K562 (cell line): ENCODE results near the gene ANGEL2. TPM values are rescaled to one million over a fixed set of nuclear protein-coding genes. Genes with fewer than 3 reads are reported as not detected.

Source experiments
- CC2D1A ChIP-seq: fragments of 450-650 bp; IDR thresholded peaks from 2 replicates; pipeline ENCODE4 v1.6.1; 2017; ENCODE audit warnings: mild to moderate bottlenecking
- CHD4 ChIP-seq: fragments of 200-600 bp; sonication (generic); IDR thresholded peaks from 3 replicates; pipeline ENCODE4 v1.6.1; 2012; ENCODE audit warnings: low read depth, mild to moderate bottlenecking, mixed read lengths, low read length, inconsistent platforms; ENCODE audit not compliant: insufficient read depth, insufficient replicate concordance, poor library complexity, severe bottlenecking
- CREB3L1 ChIP-seq: fragments of 450-650 bp; IDR thresholded peaks from 2 replicates; pipeline ENCODE4 v1.6.1; 2014; ENCODE audit warnings: low read depth, mild to moderate bottlenecking, moderate library complexity, borderline replicate concordance
- DMBX1 ChIP-seq: fragments of 250-450 bp; sonication (Bioruptor Pico); IDR thresholded peaks from 2 replicates; pipeline ENCODE4 v1.8.0; 2022; ENCODE audit warnings: inconsistent platforms, mild to moderate bottlenecking, moderate library complexity, borderline replicate concordance
- EP400 ChIP-seq: fragments of 450-650 bp; IDR thresholded peaks from 2 replicates; pipeline ENCODE4 v1.6.1; 2017; ENCODE audit warnings: antibody characterized with exemption, mild to moderate bottlenecking, moderate library complexity
- ETV5 ChIP-seq: sonication (generic); formaldehyde crosslinking; IDR thresholded peaks from 2 replicates; pipeline ENCODE4 v1.4.0; 2020; ENCODE audit warnings: low read depth, mild to moderate bottlenecking, missing genetic modification reagents
- FOXP4 ChIP-seq: sonication (generic); formaldehyde crosslinking; IDR thresholded peaks from 2 replicates; pipeline ENCODE4 v1.8.0; 2022; ENCODE audit warnings: mild to moderate bottlenecking, missing genetic modification reagents, borderline replicate concordance
- HMBOX1 ChIP-seq: sonication (generic); IDR thresholded peaks from 2 replicates; pipeline ENCODE4 v1.6.1; 2016
- KLF6 ChIP-seq: fragments of 250-450 bp; sonication (Bioruptor Pico); IDR thresholded peaks from 2 replicates; pipeline ENCODE4 v1.4.0; 2020; ENCODE audit warnings: mild to moderate bottlenecking, moderate library complexity, borderline replicate concordance
- MEF2A ChIP-seq: IDR thresholded peaks from 2 replicates; pipeline ENCODE4 v1.6.1; 2011; ENCODE audit warnings: low read depth, mild to moderate bottlenecking, low read length, moderate library complexity; ENCODE audit not compliant: control insufficient read depth
- NFRKB ChIP-seq: fragments of 450-650 bp; IDR thresholded peaks from 2 replicates; pipeline ENCODE4 v1.6.1; 2016; ENCODE audit warnings: low read depth
- NR0B1 ChIP-seq: fragments of 450-650 bp; IDR thresholded peaks from one replicate; pipeline ENCODE4 v1.6.1; 2018; ENCODE audit warnings: mild to moderate bottlenecking, moderate library complexity; ENCODE audit not compliant: partially characterized antibody
- RHOXF2B ChIP-seq: fragments of 250-450 bp; sonication (Bioruptor Pico); conservative IDR thresholded peaks from 2 replicates; pipeline ENCODE4 v1.5.1; 2021
- TRIM25 ChIP-seq: fragments of 450-650 bp; IDR thresholded peaks from 2 replicates; pipeline ENCODE4 v1.7.0; 2016; ENCODE audit warnings: borderline replicate concordance
- ZNF12 ChIP-seq: sonication (generic); formaldehyde crosslinking; IDR thresholded peaks from 2 replicates; pipeline ENCODE4 v1.4.0; 2020; ENCODE audit warnings: mild to moderate bottlenecking, missing genetic modification reagents
- ZNF217 ChIP-seq: sonication (generic); formaldehyde crosslinking; IDR thresholded peaks from 2 replicates; pipeline ENCODE4 v1.8.0; 2022; ENCODE audit warnings: mild to moderate bottlenecking, missing genetic modification reagents
- ZNF316 ChIP-seq: fragments of 450-650 bp; IDR thresholded peaks from 2 replicates; pipeline ENCODE4 v1.6.1; 2016
- polyA plus RNA-seq, 8 experiments: library from polyadenylated mRNA; depleted of rRNA in 4 of 8; stranded (reverse) in 5 of 8; unstranded in 3 of 8; fragments of >200 nt; fragmentation: Nextera tagmentation in 2 of 8; fragmentation: Illumina TruSeq in 1 of 8; extraction: Ambion mirVana in 2 of 8; extraction: Trizol in 1 of 8; gene quantifications; 2 replicates each; pipeline versions ENCODE4 v1.2.1 to v1.2.3, GENCODE V29; 2011 to 2014; ENCODE audit warnings: inconsistent platforms in 1 of 8, missing spikeins in 1 of 8
- total RNA-seq, 7 experiments: library from RNA; depleted of rRNA in 6 of 7; stranded (reverse); fragments of >200 nt in 6 of 7; fragmentation: Illumina TruSeq in 2 of 7; extraction: Trizol in 2 of 7; gene quantifications; 2 replicates each; pipeline versions ENCODE4 v1.2.1 to v1.2.3, GENCODE V29; 2011 to 2021; ENCODE audit warnings: low replicate concordance in 1 of 7

Gene ANGEL2
- total and polyA plus RNA-seq, 9 of the 15 experiments (the other 6 are each of a cell fraction or from before 2014, with no cell fraction given) = 6.8 to 34.6 (median 26.2) TPM

- TF ChIP-seq NR0B1 (no peak), MEF2A (no peak), NFRKB (peak; percentile 81; the same call in 1 of the 2 replicates), ETV5 (CRISPR knock-in tag) (no peak), RHOXF2B (0 out of 2 replicates have a peak, but pooled peaks have one; percentile 43), FOXP4 (CRISPR knock-in tag) (no peak), ZNF217 (CRISPR knock-in tag) (no peak), DMBX1 (0 out of 2 replicates have a peak, but pooled peaks have one; percentile 65), HMBOX1 (0 out of 2 replicates have a peak, but pooled peaks have one; percentile 17), ZNF12 (no peak), CHD4 (no peak), CREB3L1 (no peak), ZNF316 (peak; percentile 87), EP400 (peak; percentile 32; the same call in 1 of the 2 replicates), KLF6 (CRISPR knock-in tag) (no peak), CC2D1A (peak; percentile 46; the same call in 1 of the 2 replicates), TRIM25 (no peak)
These were observed 2.0 kb upstream of the ANGEL2 start (continued) for GRCh38 chr1:213017447-213018273.
